ENCODE results near the gene TFF2.

Gene TFF2

GRCh38 chr21:42367367-42368165 lies 16.8 kb upstream of the TFF2 start:
- H3K27me3 ChIP-seq (replicated peaks; ENCODE audit: control insufficient read depth, insufficient read depth, low read length, poor library complexity, severe bottlenecking) = no peaks in the 10 kb centered on the region
- no peaks in the 10 kb centered on the region for H3K4me1 ChIP-seq (ENCODE audit: control insufficient read depth, insufficient read depth, low read length, poor library complexity, severe bottlenecking)
- no peak overlapping the region for H3K4me3 ChIP-seq (ENCODE audit: insufficient read depth, low read depth, low read length, poor library complexity, severe bottlenecking)
- H3K9me3 ChIP-seq (ENCODE audit: control insufficient read depth, low read length) = no peaks in the 10 kb centered on the region
- no peaks in the 10 kb centered on the region for H3K36me3 ChIP-seq (ENCODE audit: control insufficient read depth, insufficient read depth, low read length)
- DNase-seq = no peak
- H3K27ac ChIP-seq (ENCODE audit: insufficient read depth, low read length, poor library complexity, severe bottlenecking) = no peak overlapping the region

GRCh38 chr21:42366292-42367010 lies 15.7 kb upstream of the TFF2 start, which contains the start of gene TFF1:
Gene TFF1 (minus strand): TSS chr21:42366535. CDS start chr21:42366495, 40 bp downstream.
- Histone ChIP-seq H3K4me1 (ENCODE audit: control insufficient read depth, insufficient read depth, low read length, poor library complexity, severe bottlenecking) (no peaks in the 10 kb centered on the region), H3K4me3 (ENCODE audit: insufficient read depth, low read depth, low read length, poor library complexity, severe bottlenecking) (no peak within 1 kb of the TSS), H3K9me3 (ENCODE audit: control insufficient read depth, low read length) (no peaks in the 10 kb centered on the region), H3K27ac (ENCODE audit: insufficient read depth, low read length, poor library complexity, severe bottlenecking) (no peak within 1 kb of the TSS), H3K27me3 (replicated peaks; ENCODE audit: control insufficient read depth, insufficient read depth, low read length, poor library complexity, severe bottlenecking) (no peaks in the 10 kb centered on the region), H3K36me3 (ENCODE audit: control insufficient read depth, insufficient read depth, low read length) (no peaks in the 10 kb centered on the region)
- no peak for DNase-seq

DNA sequence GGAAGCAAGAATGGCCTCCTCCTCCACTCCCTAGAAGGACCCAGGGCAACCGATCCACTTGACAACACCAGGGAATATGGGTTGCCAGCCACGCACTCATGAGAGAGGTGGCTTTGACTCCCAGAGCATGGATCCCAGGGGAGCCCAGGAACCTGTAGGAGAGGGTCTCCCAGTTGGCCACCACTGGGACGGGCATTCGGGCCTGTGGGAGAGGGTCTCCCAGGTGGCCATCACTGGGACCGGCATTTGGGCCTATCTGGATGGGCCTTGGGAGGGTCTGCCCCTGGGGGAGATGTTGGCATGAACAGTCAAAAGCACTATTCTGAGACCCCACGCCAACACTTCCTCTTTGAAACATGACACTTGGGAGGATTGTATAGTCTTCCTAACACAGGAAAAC lies 15.0 kb upstream of the TFF2 start:
- DNase-seq = no peak
- Histone ChIP-seq H3K36me3 (ENCODE audit: control insufficient read depth, insufficient read depth, low read length) (no peaks in the 10 kb centered on the region), H3K4me3 (ENCODE audit: insufficient read depth, low read depth, low read length, poor library complexity, severe bottlenecking) (no peak overlapping the region), H3K27me3 (replicated peaks; ENCODE audit: control insufficient read depth, insufficient read depth, low read length, poor library complexity, severe bottlenecking) (no peaks in the 10 kb centered on the region), H3K27ac (ENCODE audit: insufficient read depth, low read length, poor library complexity, severe bottlenecking) (no peak overlapping the region), H3K4me1 (ENCODE audit: control insufficient read depth, insufficient read depth, low read length, poor library complexity, severe bottlenecking) (no peaks in the 10 kb centered on the region), H3K9me3 (ENCODE audit: control insufficient read depth, low read length) (no peaks in the 10 kb centered on the region)

DNA sequence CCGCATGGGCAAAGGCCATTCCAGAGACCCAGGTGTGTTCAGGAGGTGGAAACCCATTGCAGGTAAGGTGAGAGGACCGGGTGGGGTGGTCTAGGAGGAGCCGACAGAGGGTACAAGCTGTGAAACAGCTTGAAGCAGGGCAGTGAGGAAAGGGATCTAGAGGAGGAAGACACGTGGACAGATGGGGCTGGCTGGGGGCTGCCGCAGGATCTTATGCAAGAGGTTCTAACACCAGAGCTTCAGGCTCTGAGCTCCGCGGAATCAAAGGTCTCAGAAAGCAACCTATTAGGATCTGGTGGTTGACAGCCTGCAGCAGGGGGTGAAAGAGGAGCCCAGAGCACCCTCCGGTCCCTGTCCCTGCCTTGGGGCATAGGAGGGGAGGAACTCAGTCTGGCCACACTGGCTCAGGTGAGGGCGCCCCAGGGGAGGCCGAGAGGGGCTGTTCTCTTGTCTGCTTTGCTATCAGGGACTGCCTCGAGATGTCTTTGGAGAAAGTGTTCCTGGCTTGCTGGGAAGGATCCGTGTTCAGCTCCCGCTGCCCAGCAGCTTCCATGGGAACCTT lies 13.6 kb upstream of the TFF2 start:
- Histone ChIP-seq H3K4me3 (ENCODE audit: insufficient read depth, low read depth, low read length, poor library complexity, severe bottlenecking) (no peak overlapping the region), H3K4me1 (ENCODE audit: control insufficient read depth, insufficient read depth, low read length, poor library complexity, severe bottlenecking) (no peaks in the 10 kb centered on the region), H3K36me3 (ENCODE audit: control insufficient read depth, insufficient read depth, low read length) (no peaks in the 10 kb centered on the region), H3K27ac (ENCODE audit: insufficient read depth, low read length, poor library complexity, severe bottlenecking) (no peak overlapping the region), H3K9me3 (ENCODE audit: control insufficient read depth, low read length) (peaks cover 3% of the 10 kb centered on the region), H3K27me3 (replicated peaks; ENCODE audit: control insufficient read depth, insufficient read depth, low read length, poor library complexity, severe bottlenecking) (no peaks in the 10 kb centered on the region)
- DNase-seq = no peak

DNA sequence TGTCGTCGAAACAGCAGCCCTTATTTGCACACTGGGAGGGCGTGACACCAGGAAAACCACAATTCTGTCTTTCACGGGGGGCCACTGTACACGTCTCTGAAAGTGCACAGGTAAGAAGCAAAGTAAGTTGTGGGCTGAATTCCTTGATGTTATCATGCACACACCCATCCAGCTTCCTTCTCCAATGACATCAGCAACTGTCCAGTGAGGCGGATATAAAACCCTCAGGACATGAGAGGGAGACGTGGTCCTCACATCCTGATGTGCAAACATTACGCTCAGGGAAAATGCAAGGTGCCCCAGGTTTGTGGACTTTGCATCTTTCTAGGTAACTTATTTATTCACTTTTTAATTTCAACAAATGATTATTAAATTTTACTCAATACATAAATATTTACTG lies 12.5 kb upstream of the TFF2 start:
- Histone ChIP-seq H3K9me3 (ENCODE audit: control insufficient read depth, low read length) (peaks cover 3% of the 10 kb centered on the region), H3K27me3 (replicated peaks; ENCODE audit: control insufficient read depth, insufficient read depth, low read length, poor library complexity, severe bottlenecking) (no peaks in the 10 kb centered on the region), H3K36me3 (ENCODE audit: control insufficient read depth, insufficient read depth, low read length) (no peaks in the 10 kb centered on the region), H3K4me1 (ENCODE audit: control insufficient read depth, insufficient read depth, low read length, poor library complexity, severe bottlenecking) (no peaks in the 10 kb centered on the region), H3K27ac (ENCODE audit: insufficient read depth, low read length, poor library complexity, severe bottlenecking) (no peak overlapping the region), H3K4me3 (ENCODE audit: insufficient read depth, low read depth, low read length, poor library complexity, severe bottlenecking) (no peak overlapping the region)
- DNase-seq = no peak

DNA sequence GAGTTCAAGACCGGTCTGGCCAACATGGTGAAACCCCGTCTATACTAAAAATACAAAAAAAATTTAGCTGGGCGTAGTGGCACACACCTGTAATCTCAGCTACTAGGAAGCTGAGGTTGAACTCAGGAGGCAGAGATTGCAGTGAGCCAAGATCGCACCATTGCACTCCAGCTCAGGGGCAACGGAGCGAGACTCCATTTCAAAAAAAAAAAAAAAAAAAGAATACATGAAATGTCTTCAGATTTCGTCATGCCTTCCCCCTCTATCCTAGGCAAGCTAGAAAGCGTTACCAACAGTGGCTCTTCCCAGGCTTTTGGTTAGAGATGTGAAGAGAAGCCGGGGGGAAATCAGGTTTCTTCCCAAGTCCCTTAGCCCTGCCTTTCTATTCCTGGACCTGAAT lies 11.9 kb upstream of the TFF2 start:
- peaks cover 3% of the 10 kb centered on the region for H3K9me3 ChIP-seq (ENCODE audit: control insufficient read depth, low read length)
- no peak overlapping the region for H3K4me3 ChIP-seq (ENCODE audit: insufficient read depth, low read depth, low read length, poor library complexity, severe bottlenecking)
- no peaks in the 10 kb centered on the region for H3K27me3 ChIP-seq (replicated peaks; ENCODE audit: control insufficient read depth, insufficient read depth, low read length, poor library complexity, severe bottlenecking)
- no peak overlapping the region for H3K27ac ChIP-seq (ENCODE audit: insufficient read depth, low read length, poor library complexity, severe bottlenecking)
- no peak for DNase-seq
- H3K36me3 ChIP-seq (ENCODE audit: control insufficient read depth, insufficient read depth, low read length) = no peaks in the 10 kb centered on the region
- no peaks in the 10 kb centered on the region for H3K4me1 ChIP-seq (ENCODE audit: control insufficient read depth, insufficient read depth, low read length, poor library complexity, severe bottlenecking)

GRCh38 chr21:42362198-42362597 lies 11.4 kb upstream of the TFF2 start:
- no peaks in the 10 kb centered on the region for H3K27me3 ChIP-seq (replicated peaks; ENCODE audit: control insufficient read depth, insufficient read depth, low read length, poor library complexity, severe bottlenecking)
- no peaks in the 10 kb centered on the region for H3K4me1 ChIP-seq (ENCODE audit: control insufficient read depth, insufficient read depth, low read length, poor library complexity, severe bottlenecking)
- H3K27ac ChIP-seq (ENCODE audit: insufficient read depth, low read length, poor library complexity, severe bottlenecking) = no peak overlapping the region
- no peak overlapping the region for H3K4me3 ChIP-seq (ENCODE audit: insufficient read depth, low read depth, low read length, poor library complexity, severe bottlenecking)
- H3K9me3 ChIP-seq (ENCODE audit: control insufficient read depth, low read length) = peaks cover 3% of the 10 kb centered on the region
- H3K36me3 ChIP-seq (ENCODE audit: control insufficient read depth, insufficient read depth, low read length) = no peaks in the 10 kb centered on the region
- no peak for DNase-seq

- Histone ChIP-seq H3K27ac (ENCODE audit: insufficient read depth, low read length, poor library complexity, severe bottlenecking) (no peak overlapping the region), H3K4me3 (ENCODE audit: insufficient read depth, low read depth, low read length, poor library complexity, severe bottlenecking) (no peak overlapping the region), H3K27me3 (replicated peaks; ENCODE audit: control insufficient read depth, insufficient read depth, low read length, poor library complexity, severe bottlenecking) (no peaks in the 10 kb centered on the region), H3K36me3 (ENCODE audit: control insufficient read depth, insufficient read depth, low read length) (no peaks in the 10 kb centered on the region), H3K4me1 (ENCODE audit: control insufficient read depth, insufficient read depth, low read length, poor library complexity, severe bottlenecking) (no peaks in the 10 kb centered on the region), H3K9me3 (ENCODE audit: control insufficient read depth, low read length) (peaks cover 3% of the 10 kb centered on the region)
- no peak for DNase-seq
Observed at GRCh38 chr21:42361286-42361685, 10.5 kb upstream of the TFF2 start.

DNA sequence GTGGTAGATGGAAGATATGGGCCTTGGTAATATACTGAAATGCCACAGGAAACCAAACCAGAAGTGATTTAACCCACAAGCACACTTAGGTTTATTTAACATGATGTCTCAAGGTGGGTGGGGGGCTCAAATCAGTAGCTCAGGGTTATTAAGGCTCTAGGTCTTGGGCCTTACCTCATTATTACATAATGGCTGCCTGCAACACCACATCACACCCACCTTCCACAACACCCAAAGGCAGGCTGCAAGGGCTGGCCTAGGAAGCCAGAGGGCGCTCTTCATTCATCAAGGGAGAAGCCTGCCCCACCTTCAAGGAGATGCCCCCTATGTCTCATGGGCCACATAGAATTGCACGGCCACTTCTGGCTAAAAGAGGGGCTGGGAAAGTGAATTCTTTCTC lies 9.5 kb upstream of the TFF2 start:
- peaks cover 3% of the 10 kb centered on the region for H3K9me3 ChIP-seq (ENCODE audit: control insufficient read depth, low read length)
- no peak overlapping the region for H3K4me3 ChIP-seq (ENCODE audit: insufficient read depth, low read depth, low read length, poor library complexity, severe bottlenecking)
- no peaks in the 10 kb centered on the region for H3K27me3 ChIP-seq (replicated peaks; ENCODE audit: control insufficient read depth, insufficient read depth, low read length, poor library complexity, severe bottlenecking)
- no peak for DNase-seq
- H3K4me1 ChIP-seq (ENCODE audit: control insufficient read depth, insufficient read depth, low read length, poor library complexity, severe bottlenecking) = no peaks in the 10 kb centered on the region
- no peak overlapping the region for H3K27ac ChIP-seq (ENCODE audit: insufficient read depth, low read length, poor library complexity, severe bottlenecking)
- H3K36me3 ChIP-seq (ENCODE audit: control insufficient read depth, insufficient read depth, low read length) = no peaks in the 10 kb centered on the region

- no peak for DNase-seq
- no peaks in the 10 kb centered on the region for H3K4me1 ChIP-seq (ENCODE audit: control insufficient read depth, insufficient read depth, low read length, poor library complexity, severe bottlenecking)
- peaks cover 3% of the 10 kb centered on the region for H3K9me3 ChIP-seq (ENCODE audit: control insufficient read depth, low read length)
Observed at GRCh38 chr21:42358937-42359336, 8.1 kb upstream of the TFF2 start.

More at GRCh38 chr21:42358937-42359336, 8.1 kb upstream of the TFF2 start:
- H3K4me3 ChIP-seq (ENCODE audit: insufficient read depth, low read depth, low read length, poor library complexity, severe bottlenecking) = no peak overlapping the region
- H3K36me3 ChIP-seq (ENCODE audit: control insufficient read depth, insufficient read depth, low read length) = no peaks in the 10 kb centered on the region
- no peaks in the 10 kb centered on the region for H3K27me3 ChIP-seq (replicated peaks; ENCODE audit: control insufficient read depth, insufficient read depth, low read length, poor library complexity, severe bottlenecking)
- H3K27ac ChIP-seq (ENCODE audit: insufficient read depth, low read length, poor library complexity, severe bottlenecking) = no peak overlapping the region
